HG03460 (cell line): ENCODE measurements around the gene ATP1A1.

Experiments
- ATAC-seq: cut with Tn5 transposase; IDR thresholded peaks from one replicate; pipeline ENCODE4 v1.9.1; 2021; ENCODE audit not compliant: unreplicated experiment

The ATP1A1 gene

GRCh38 chr1:116412480-116412798 is 39.4 kb downstream of the ATP1A1 start:
- ATAC-seq, result no peak

GRCh38 chr1:116412898-116413297 is 39.9 kb downstream of the ATP1A1 start:
- no peak for ATAC-seq

- ATAC-seq, result no peak
Observed at GRCh38 chr1:116413414-116413813, 40.4 kb downstream of the ATP1A1 start.

GRCh38 chr1:116414364-116414763 is 41.3 kb downstream of the ATP1A1 start:
- ATAC-seq, result no peak

- ATAC-seq, result no peak
Observed at GRCh38 chr1:116415200-116415698, 42.2 kb downstream of the ATP1A1 start.

GRCh38 chr1:116415699-116416533 is 42.9 kb downstream of the ATP1A1 start:
- ATAC-seq, result no peak

GRCh38 chr1:116416854-116417513 is 43.9 kb downstream of the ATP1A1 start:
- no peak for ATAC-seq

- no peak for ATAC-seq
Observed at GRCh38 chr1:116417678-116418077, 44.6 kb downstream of the ATP1A1 start.

GRCh38 chr1:116418091-116418830 is 45.2 kb downstream of the ATP1A1 start:
- ATAC-seq, result peak; percentile 92

GRCh38 chr1:116420417-116421200 is 47.6 kb downstream of the ATP1A1 start:
- no peak for ATAC-seq

GRCh38 chr1:116424438-116424837 is 51.4 kb downstream of the ATP1A1 start:
- ATAC-seq, result no peak

GRCh38 chr1:116424863-116425262 is 51.8 kb downstream of the ATP1A1 start:
- no peak for ATAC-seq

- no peak for ATAC-seq
Observed at GRCh38 chr1:116425987-116426386, 52.9 kb downstream of the ATP1A1 start.

- no peak for ATAC-seq
Observed at GRCh38 chr1:116426401-116426800, 53.4 kb downstream of the ATP1A1 start.

- no peak for ATAC-seq
Observed at GRCh38 chr1:116428576-116428975, 55.5 kb downstream of the ATP1A1 start.

- no peak for ATAC-seq
Observed at GRCh38 chr1:116429821-116430374, 56.9 kb downstream of the ATP1A1 start.

GRCh38 chr1:116431870-116432500 is 58.9 kb downstream of the ATP1A1 start:
- no peak for ATAC-seq

GRCh38 chr1:116432655-116433265 is 59.7 kb downstream of the ATP1A1 start:
- ATAC-seq, result no peak
